ENCODE data around the gene EID1. TPM values are rescaled to one million over a fixed set of nuclear protein-coding genes. Genes with fewer than 3 reads are reported as not detected.

Gene EID1
- total and polyA plus RNA-seq, 2 donors = 182 to 225 TPM

DNA sequence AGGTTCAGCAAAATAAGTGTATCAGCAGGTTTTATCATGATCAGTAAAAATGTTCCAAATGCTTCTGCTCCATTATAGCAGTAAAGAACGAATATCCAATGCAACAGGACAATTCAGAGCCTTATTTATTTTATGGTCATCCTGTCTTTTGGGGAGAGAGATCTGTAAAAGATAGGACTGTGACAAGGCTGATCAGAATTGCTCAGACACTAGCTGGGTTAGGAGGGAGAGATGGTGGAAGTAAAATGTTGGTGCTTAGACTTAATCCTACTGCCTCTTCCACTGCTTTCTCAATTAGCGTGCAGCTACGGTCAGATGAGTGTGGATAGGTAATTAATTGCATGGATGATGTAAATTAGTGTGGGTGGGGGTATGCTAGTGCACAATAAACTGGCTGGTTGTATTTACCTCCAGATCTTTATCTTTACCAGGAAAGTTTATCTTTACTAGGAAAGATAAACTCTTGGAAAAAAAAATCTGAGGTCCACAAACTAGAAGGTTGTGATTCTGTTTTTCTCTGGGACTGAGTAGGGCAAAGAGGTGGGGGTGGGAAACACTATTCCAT lies 2.2 kb downstream of the EID1 start:
- WGBS = 93% methylated on average over 3 of the region's 3 CpGs

DNA sequence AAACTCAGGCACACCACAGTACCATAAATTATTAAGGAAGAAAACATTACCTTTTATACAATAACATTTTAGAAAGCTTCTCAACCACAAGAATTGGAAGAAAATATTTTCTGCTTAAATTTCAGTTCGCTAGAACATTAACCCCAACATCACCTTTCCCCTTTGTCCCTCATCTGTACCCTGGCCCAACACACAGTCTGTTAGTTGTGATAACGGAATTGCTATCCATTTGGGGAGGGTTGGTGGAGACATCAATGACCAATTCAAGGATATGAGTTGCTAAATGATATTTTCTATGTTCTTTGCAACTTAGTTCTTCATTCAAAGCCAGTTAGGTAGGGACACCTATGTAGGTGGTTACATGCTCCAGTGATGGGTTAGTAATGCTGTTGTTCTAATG lies 5.8 kb downstream of the EID1 start:
- no peak for DNase-seq (ENCODE audit: low read depth in 6 of 9, low spot score in 9 of 9)
- no peaks in the 10 kb centered on the region for H3K27me3 ChIP-seq (ENCODE audit: control insufficient read depth in 2 of 2, insufficient read depth in 1 of 2, low read length in 1 of 2)
- no peaks in the 10 kb centered on the region for H3K9me3 ChIP-seq (ENCODE audit: control insufficient read depth in 2 of 2, insufficient read depth in 1 of 2, low read length in 1 of 2)
- 98% methylated on average over 2 of the region's 2 CpGs for WGBS
- H3K4me1 ChIP-seq (ENCODE audit: control insufficient read depth in 2 of 2, insufficient read depth in 2 of 2, low read length in 2 of 2) = peaks cover 0 to 2% of the 10 kb centered on the region in 2 donors
- H3K27ac ChIP-seq (ENCODE audit: low read depth in 1 of 2, low read length in 1 of 2) = no peak overlapping the region
- no peaks in the 10 kb centered on the region for H3K36me3 ChIP-seq (ENCODE audit: control insufficient read depth in 2 of 2, insufficient read depth in 2 of 2, low read length in 1 of 2)
- H3K4me3 ChIP-seq (ENCODE audit: low read length in 2 of 2) = no peak overlapping the region

More for the DNA sequence above, 2.2 kb downstream of the EID1 start:
- H3K27ac ChIP-seq (ENCODE audit: low read depth in 1 of 2, low read length in 1 of 2) = no peak overlapping the region
- no peak overlapping the region for H3K4me3 ChIP-seq (ENCODE audit: low read length in 2 of 2)
- no peak for DNase-seq (ENCODE audit: low read depth in 6 of 9, low spot score in 9 of 9)
- H3K36me3 ChIP-seq (ENCODE audit: control insufficient read depth in 2 of 2, insufficient read depth in 2 of 2, low read length in 1 of 2) = no peaks in the 10 kb centered on the region
- H3K4me1 ChIP-seq (ENCODE audit: control insufficient read depth in 2 of 2, insufficient read depth in 2 of 2, low read length in 2 of 2) = peaks cover 0 to 2% of the 10 kb centered on the region in 2 donors
- H3K9me3 ChIP-seq (ENCODE audit: control insufficient read depth in 2 of 2, insufficient read depth in 1 of 2, low read length in 1 of 2) = no peaks in the 10 kb centered on the region
- H3K27me3 ChIP-seq (ENCODE audit: control insufficient read depth in 2 of 2, insufficient read depth in 1 of 2, low read length in 1 of 2) = no peaks in the 10 kb centered on the region

DNA sequence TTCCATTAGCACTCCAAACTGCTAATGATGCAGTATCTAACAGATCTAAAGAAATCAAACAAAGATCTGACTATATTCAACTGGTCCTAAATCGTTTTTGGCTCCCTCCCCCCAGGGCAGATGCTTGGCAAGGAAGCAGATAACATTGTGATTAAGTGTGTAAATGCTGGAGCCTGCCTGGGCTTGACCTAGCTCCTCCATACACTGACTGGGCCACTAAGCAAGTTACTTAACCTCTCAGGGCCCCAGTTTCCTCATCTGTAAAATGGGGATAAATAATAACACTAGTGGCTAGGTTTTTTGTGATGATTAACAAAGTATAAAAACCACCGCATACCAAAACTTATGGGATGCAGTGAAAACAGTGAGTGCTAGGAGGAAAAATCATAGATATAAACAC lies 9.2 kb downstream of the EID1 start:
- Histone ChIP-seq H3K27ac (ENCODE audit: low read depth in 1 of 2, low read length in 1 of 2) (no peak overlapping the region), H3K4me3 (ENCODE audit: low read length in 2 of 2) (no peak overlapping the region), H3K9me3 (ENCODE audit: control insufficient read depth in 2 of 2, insufficient read depth in 1 of 2, low read length in 1 of 2) (no peaks in the 10 kb centered on the region), H3K36me3 (ENCODE audit: control insufficient read depth in 2 of 2, insufficient read depth in 2 of 2, low read length in 1 of 2) (no peaks in the 10 kb centered on the region), H3K4me1 (ENCODE audit: control insufficient read depth in 2 of 2, insufficient read depth in 2 of 2, low read length in 2 of 2) (no peaks in the 10 kb centered on the region), H3K27me3 (ENCODE audit: control insufficient read depth in 2 of 2, insufficient read depth in 1 of 2, low read length in 1 of 2) (no peaks in the 10 kb centered on the region)
- DNase-seq (ENCODE audit: low read depth in 6 of 9, low spot score in 9 of 9) = no peak
- 85% methylated on average over 2 of the region's 2 CpGs for WGBS

DNA sequence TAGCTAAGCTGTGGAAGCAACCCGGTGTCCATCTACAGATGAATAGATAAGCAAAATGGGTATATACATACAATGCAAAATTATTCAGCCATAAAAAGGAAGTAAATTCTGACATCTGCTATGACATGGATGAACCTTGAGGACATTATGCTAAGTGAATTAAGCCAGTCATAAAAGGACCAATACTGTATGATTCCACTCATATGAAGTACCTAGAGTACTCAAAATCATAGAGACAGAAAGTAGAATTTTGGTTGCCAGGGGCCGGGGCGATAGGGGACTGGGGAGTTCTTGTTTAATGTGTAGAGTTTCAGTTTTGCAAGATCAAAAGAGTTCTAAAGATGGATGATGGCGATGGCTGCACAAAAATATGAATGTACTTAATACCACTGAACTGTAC lies 10.3 kb downstream of the EID1 start:
- Histone ChIP-seq H3K27me3 (ENCODE audit: control insufficient read depth in 2 of 2, insufficient read depth in 1 of 2, low read length in 1 of 2) (no peaks in the 10 kb centered on the region), H3K9me3 (ENCODE audit: control insufficient read depth in 2 of 2, insufficient read depth in 1 of 2, low read length in 1 of 2) (no peaks in the 10 kb centered on the region), H3K4me3 (ENCODE audit: low read length in 2 of 2) (no peak overlapping the region), H3K27ac (ENCODE audit: low read depth in 1 of 2, low read length in 1 of 2) (no peak overlapping the region), H3K4me1 (ENCODE audit: control insufficient read depth in 2 of 2, insufficient read depth in 2 of 2, low read length in 2 of 2) (no peaks in the 10 kb centered on the region), H3K36me3 (ENCODE audit: control insufficient read depth in 2 of 2, insufficient read depth in 2 of 2, low read length in 1 of 2) (no peaks in the 10 kb centered on the region)
- no peak for DNase-seq (ENCODE audit: low read depth in 6 of 9, low spot score in 9 of 9)
- 97% methylated on average over 4 of the region's 4 CpGs for WGBS

DNA sequence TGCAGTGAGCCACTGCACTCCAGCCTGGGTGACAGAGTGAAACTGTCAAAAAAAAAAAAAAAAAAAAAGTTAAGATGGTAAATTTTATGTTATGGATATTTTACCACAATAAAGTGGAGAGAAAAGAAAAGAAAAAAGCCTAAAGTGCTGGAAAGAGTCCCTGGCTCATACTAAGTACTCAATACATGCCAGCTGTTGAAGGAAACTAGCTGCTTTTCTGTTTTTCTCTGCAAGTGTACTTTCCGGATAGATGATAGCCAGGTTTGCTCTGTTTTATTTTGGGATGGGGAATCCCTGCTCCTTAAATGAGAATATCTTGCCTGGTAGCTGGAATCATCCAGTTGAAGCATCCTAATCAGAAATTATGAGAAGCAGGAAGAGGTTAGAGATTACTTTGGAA lies 10.9 kb downstream of the EID1 start:
- no peaks in the 10 kb centered on the region for H3K36me3 ChIP-seq (ENCODE audit: control insufficient read depth in 2 of 2, insufficient read depth in 2 of 2, low read length in 1 of 2)
- H3K9me3 ChIP-seq (ENCODE audit: control insufficient read depth in 2 of 2, insufficient read depth in 1 of 2, low read length in 1 of 2) = no peaks in the 10 kb centered on the region
- no peaks in the 10 kb centered on the region for H3K27me3 ChIP-seq (ENCODE audit: control insufficient read depth in 2 of 2, insufficient read depth in 1 of 2, low read length in 1 of 2)
- no peak overlapping the region for H3K4me3 ChIP-seq (ENCODE audit: low read length in 2 of 2)
- WGBS = 93% methylated on average over 1 of the region's 1 CpG
- H3K4me1 ChIP-seq (ENCODE audit: control insufficient read depth in 2 of 2, insufficient read depth in 2 of 2, low read length in 2 of 2) = no peaks in the 10 kb centered on the region
- H3K27ac ChIP-seq (ENCODE audit: low read depth in 1 of 2, low read length in 1 of 2) = no peak overlapping the region
- no peak for DNase-seq (ENCODE audit: low read depth in 6 of 9, low spot score in 9 of 9)

DNA sequence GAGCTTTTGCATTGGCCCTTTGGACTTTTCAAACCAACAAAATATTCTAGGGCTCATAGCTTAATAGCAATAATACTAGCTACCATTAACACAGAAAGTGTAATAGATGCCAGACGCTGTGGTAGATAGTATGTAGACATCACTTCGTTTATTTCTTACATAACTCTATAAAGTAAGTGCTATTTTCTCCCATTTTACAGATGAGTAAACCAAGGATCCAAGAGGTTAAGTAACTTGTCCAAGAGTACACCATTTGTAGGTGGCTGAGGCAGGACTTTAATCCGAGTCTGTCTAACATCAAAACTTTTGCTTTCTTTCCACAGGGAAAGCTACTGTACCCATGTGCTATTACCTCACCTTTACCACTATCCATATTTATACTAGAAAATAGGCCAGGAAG lies 12.0 kb downstream of the EID1 start:
- 95% methylated on average over 3 of the region's 3 CpGs for WGBS
- Histone ChIP-seq H3K4me3 (ENCODE audit: low read length in 2 of 2) (no peak overlapping the region), H3K27ac (ENCODE audit: low read depth in 1 of 2, low read length in 1 of 2) (no peak overlapping the region), H3K27me3 (ENCODE audit: control insufficient read depth in 2 of 2, insufficient read depth in 1 of 2, low read length in 1 of 2) (no peaks in the 10 kb centered on the region), H3K36me3 (ENCODE audit: control insufficient read depth in 2 of 2, insufficient read depth in 2 of 2, low read length in 1 of 2) (no peaks in the 10 kb centered on the region), H3K4me1 (ENCODE audit: control insufficient read depth in 2 of 2, insufficient read depth in 2 of 2, low read length in 2 of 2) (no peaks in the 10 kb centered on the region), H3K9me3 (ENCODE audit: control insufficient read depth in 2 of 2, insufficient read depth in 1 of 2, low read length in 1 of 2) (no peaks in the 10 kb centered on the region)
- DNase-seq (ENCODE audit: low read depth in 6 of 9, low spot score in 9 of 9) = no peak

DNA sequence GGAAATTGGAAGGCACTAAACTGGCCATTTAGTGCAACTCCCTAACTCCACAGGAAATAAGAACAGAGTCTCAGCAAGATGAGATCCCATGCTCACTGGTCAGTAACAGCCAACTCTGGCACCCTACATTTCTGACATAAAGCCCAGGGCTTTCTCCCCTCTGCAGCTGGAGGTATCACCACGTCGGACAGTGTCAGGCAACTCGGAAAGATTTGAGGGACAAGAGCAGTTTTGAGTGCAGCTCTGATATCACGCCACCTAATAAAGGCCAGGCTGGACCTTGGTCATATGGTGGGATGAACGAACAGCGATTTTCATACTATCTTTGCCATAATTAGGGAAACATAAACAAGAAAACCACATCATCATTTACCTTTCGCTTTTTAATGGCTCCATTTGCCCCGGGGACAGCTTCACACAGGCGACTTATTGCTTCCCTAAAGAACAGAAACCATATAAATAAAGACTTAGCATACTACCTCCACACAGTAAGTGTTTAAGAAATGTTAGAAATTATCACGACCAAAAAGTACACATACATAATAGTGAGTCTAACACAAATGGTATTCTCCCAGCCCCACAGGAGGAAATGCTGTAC lies 12.5 kb downstream of the EID1 start:
- H3K27me3 ChIP-seq (ENCODE audit: control insufficient read depth in 2 of 2, insufficient read depth in 1 of 2, low read length in 1 of 2) = no peaks in the 10 kb centered on the region
- DNase-seq (ENCODE audit: low read depth in 6 of 9, low spot score in 9 of 9) = no peak
- WGBS = 90% methylated on average over 10 of the region's 10 CpGs

DNA sequence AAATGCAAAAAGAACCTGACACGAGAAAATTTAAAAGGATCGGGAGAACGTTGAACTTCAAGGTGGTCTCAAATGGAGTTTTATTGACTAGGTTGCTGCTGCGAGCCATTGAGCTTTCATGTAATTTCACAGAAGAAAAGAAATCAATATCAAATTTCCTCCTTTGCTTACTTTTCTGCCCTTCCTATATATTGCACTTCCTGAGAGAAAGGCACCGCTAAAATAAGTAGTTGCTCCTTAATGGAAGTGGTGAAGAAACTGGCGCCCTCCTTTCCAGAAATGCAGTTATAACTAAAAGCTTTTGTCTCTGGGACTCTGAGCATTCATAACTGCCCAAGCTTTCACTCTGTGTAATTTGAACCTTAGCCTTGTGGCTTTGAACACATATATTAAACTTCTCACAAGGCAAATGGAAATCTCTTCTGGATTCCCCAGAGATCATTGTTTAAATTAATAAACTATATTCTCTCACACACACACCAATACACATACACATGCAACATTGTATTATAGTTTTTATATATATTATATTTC lies 13.4 kb downstream of the EID1 start:
- Histone ChIP-seq H3K9me3 (ENCODE audit: control insufficient read depth in 2 of 2, insufficient read depth in 1 of 2, low read length in 1 of 2) (no peaks in the 10 kb centered on the region), H3K36me3 (ENCODE audit: control insufficient read depth in 2 of 2, insufficient read depth in 2 of 2, low read length in 1 of 2) (no peaks in the 10 kb centered on the region), H3K27ac (ENCODE audit: low read depth in 1 of 2, low read length in 1 of 2) (no peak overlapping the region), H3K27me3 (ENCODE audit: control insufficient read depth in 2 of 2, insufficient read depth in 1 of 2, low read length in 1 of 2) (no peaks in the 10 kb centered on the region), H3K4me3 (ENCODE audit: low read length in 2 of 2) (no peak overlapping the region), H3K4me1 (ENCODE audit: control insufficient read depth in 2 of 2, insufficient read depth in 2 of 2, low read length in 2 of 2) (no peaks in the 10 kb centered on the region)
- 86% methylated on average over 6 of the region's 6 CpGs for WGBS
- DNase-seq (ENCODE audit: low read depth in 6 of 9, low spot score in 9 of 9) = no peak

More for the DNA sequence above, 12.5 kb downstream of the EID1 start:
- Histone ChIP-seq H3K36me3 (ENCODE audit: control insufficient read depth in 2 of 2, insufficient read depth in 2 of 2, low read length in 1 of 2) (no peaks in the 10 kb centered on the region), H3K4me1 (ENCODE audit: control insufficient read depth in 2 of 2, insufficient read depth in 2 of 2, low read length in 2 of 2) (no peaks in the 10 kb centered on the region), H3K9me3 (ENCODE audit: control insufficient read depth in 2 of 2, insufficient read depth in 1 of 2, low read length in 1 of 2) (no peaks in the 10 kb centered on the region), H3K27ac (ENCODE audit: low read depth in 1 of 2, low read length in 1 of 2) (no peak overlapping the region), H3K4me3 (ENCODE audit: low read length in 2 of 2) (no peak overlapping the region)

DNA sequence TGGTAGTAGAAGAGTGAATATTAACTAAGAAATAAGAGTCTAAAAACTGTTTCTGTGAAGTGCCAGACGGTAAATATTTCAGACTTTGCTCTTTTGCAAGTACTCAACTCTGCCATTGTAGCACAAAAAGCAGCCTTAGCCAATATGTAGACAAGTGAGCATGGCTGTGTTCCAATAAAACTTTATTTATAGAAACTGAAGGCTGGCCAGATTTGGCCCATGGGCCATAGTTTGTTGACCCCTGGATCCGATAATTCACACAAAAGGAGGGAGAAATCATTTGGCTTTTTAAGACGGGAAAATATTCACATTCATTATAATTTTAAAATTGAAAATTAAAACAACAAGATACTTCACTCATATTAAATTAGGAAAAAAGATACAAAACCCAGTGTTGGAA lies 15.4 kb downstream of the EID1 start:
- Histone ChIP-seq H3K27ac (ENCODE audit: low read depth in 1 of 2, low read length in 1 of 2) (no peak overlapping the region), H3K36me3 (ENCODE audit: control insufficient read depth in 2 of 2, insufficient read depth in 2 of 2, low read length in 1 of 2) (no peaks in the 10 kb centered on the region), H3K27me3 (ENCODE audit: control insufficient read depth in 2 of 2, insufficient read depth in 1 of 2, low read length in 1 of 2) (no peaks in the 10 kb centered on the region), H3K4me1 (ENCODE audit: control insufficient read depth in 2 of 2, insufficient read depth in 2 of 2, low read length in 2 of 2) (no peaks in the 10 kb centered on the region), H3K9me3 (ENCODE audit: control insufficient read depth in 2 of 2, insufficient read depth in 1 of 2, low read length in 1 of 2) (no peaks in the 10 kb centered on the region), H3K4me3 (ENCODE audit: low read length in 2 of 2) (no peak overlapping the region)
- DNase-seq (ENCODE audit: low read depth in 6 of 9, low spot score in 9 of 9) = no peak
- WGBS = 96% methylated on average over 3 of the region's 3 CpGs
